GM19324 (cell line): ENCODE data around the gene PPP2R3B.

ENCODE experiments used
- ATAC-seq: cut with Tn5 transposase; IDR thresholded peaks from one replicate; pipeline ENCODE4 v1.9.1; 2021; ENCODE audit warnings: mild to moderate bottlenecking, moderate library complexity; ENCODE audit not compliant: unreplicated experiment, low FRiP score

Gene PPP2R3B

GRCh38 chrX:371907-372306 lies 14.8 kb downstream of the PPP2R3B start:
- ATAC-seq, result no peak

GRCh38 chrX:370963-371745 lies 15.6 kb downstream of the PPP2R3B start:
- no peak for ATAC-seq

- no peak for ATAC-seq
These were observed 16.3 kb downstream of the PPP2R3B start for GRCh38 chrX:370244-370962.

GRCh38 chrX:369563-370101 lies 17.1 kb downstream of the PPP2R3B start:
- no peak for ATAC-seq

GRCh38 chrX:368811-369562 lies 17.7 kb downstream of the PPP2R3B start:
- ATAC-seq, result no peak

GRCh38 chrX:367866-368265 lies 18.8 kb downstream of the PPP2R3B start:
- ATAC-seq, result no peak

- ATAC-seq, result no peak
These were observed 19.4 kb downstream of the PPP2R3B start for GRCh38 chrX:367349-367748.

- no peak for ATAC-seq
These were observed 22.9 kb downstream of the PPP2R3B start for GRCh38 chrX:363621-364375.

- ATAC-seq, result no peak
These were observed 23.6 kb downstream of the PPP2R3B start for GRCh38 chrX:362937-363620.

- no peak for ATAC-seq
These were observed 24.4 kb downstream of the PPP2R3B start for GRCh38 chrX:362351-362750.

- ATAC-seq, result no peak
These were observed 25.2 kb downstream of the PPP2R3B start for GRCh38 chrX:361231-362145.

- no peak for ATAC-seq
These were observed 26.1 kb downstream of the PPP2R3B start for GRCh38 chrX:360496-361150.

GRCh38 chrX:358651-359143 lies 28.0 kb downstream of the PPP2R3B start:
- ATAC-seq, result no peak

GRCh38 chrX:357693-358471 lies 28.8 kb downstream of the PPP2R3B start:
- ATAC-seq, result no peak

GRCh38 chrX:357035-357692 lies 29.5 kb downstream of the PPP2R3B start:
- ATAC-seq, result no peak

GRCh38 chrX:356385-357034 lies 30.2 kb downstream of the PPP2R3B start:
- no peak for ATAC-seq
